OCI-LY7 (cell line): ENCODE data around the gene FAM110D. TPM values are rescaled to one million over a fixed set of nuclear protein-coding genes. Genes with fewer than 3 reads are reported as not detected.

Experiments
- BruUV-seq: library from RNA; stranded (reverse); fragments of 400-500 nt; replicated peaks from 2 replicates; lab custom pipeline; 2021; lab: Mats Ljungman, UMichigan
- CTCF ChIA-PET: fragments of 300-600 bp; sonication (Branson Sonifier 250); formaldehyde crosslinking; loops from one replicate; lab custom pipeline; 2022; ENCODE audit warnings: antibody characterized with exemption; ENCODE audit not compliant: unreplicated experiment; lab: Charles Lee
- POLR2A ChIA-PET: fragments of 300-600 bp; sonication (Branson Sonifier 250); formaldehyde crosslinking; loops from one replicate; lab custom pipeline; 2022; ENCODE audit warnings: antibody characterized with exemption; lab: Charles Lee
- DNase-seq: peaks from one replicate; pipeline ENCODE4 v3.0.0-alpha.2; 2015; ENCODE audit warnings: low spot score
- H2AFZ ChIP-seq: fragments of 200-600 bp; sonication (generic), shearing (Covaris generic); 2 replicates; pipeline ENCODE4 v1.6.1; 2014; ENCODE audit warnings: mild to moderate bottlenecking, antibody characterized with exemption, low read length, moderate library complexity
- H3K27ac ChIP-seq: fragments of 200-600 bp; sonication (generic); 2 replicates; pipeline ENCODE4 v1.5.1; 2014; ENCODE audit warnings: mixed run types, low read depth, mild to moderate bottlenecking, moderate library complexity, low read length, inconsistent platforms; ENCODE audit not compliant: poor library complexity, severe bottlenecking
- H3K36me3 ChIP-seq: fragments of 200-600 bp; sonication (generic); 2 replicates; pipeline ENCODE4 v1.6.1; 2014; ENCODE audit warnings: mild to moderate bottlenecking, antibody characterized with exemption, low read length, moderate library complexity, mixed read lengths; ENCODE audit not compliant: insufficient read depth
- H3K4me1 ChIP-seq: fragments of 200-600 bp; sonication (generic); 2 replicates; pipeline ENCODE4 v1.5.1; 2014; ENCODE audit warnings: mild to moderate bottlenecking, low read length; ENCODE audit not compliant: insufficient read depth, poor library complexity, severe bottlenecking
- H3K4me2 ChIP-seq: fragments of 200-600 bp; sonication (generic); 2 replicates; pipeline ENCODE4 v1.6.1; 2014; ENCODE audit warnings: mild to moderate bottlenecking, low read length
- H3K4me3 ChIP-seq: fragments of 200-600 bp; sonication (generic); 2 replicates; pipeline ENCODE4 v1.5.1; 2014; ENCODE audit warnings: mild to moderate bottlenecking, low read depth, low read length; ENCODE audit not compliant: poor library complexity, severe bottlenecking
- H3K79me2 ChIP-seq: fragments of 200-600 bp; sonication (generic); 2 replicates; pipeline ENCODE4 v1.6.1; 2016; ENCODE audit warnings: low read depth, mild to moderate bottlenecking, low read length, moderate library complexity, mixed read lengths; ENCODE audit not compliant: insufficient read depth
- H3K9me2 ChIP-seq: fragments of 200-600 bp; sonication (generic); 2 replicates; pipeline ENCODE4 v1.6.1; 2016; ENCODE audit warnings: mild to moderate bottlenecking, low read length, mixed read lengths; ENCODE audit not compliant: insufficient read depth
- H3K9me3 ChIP-seq: fragments of 200-600 bp; sonication (generic); 2 replicates; pipeline ENCODE4 v1.6.1; 2014; ENCODE audit warnings: mild to moderate bottlenecking, mixed run types, low read length, mixed read lengths
- H4K20me1 ChIP-seq: fragments of 200-600 bp; sonication (generic); 2 replicates; pipeline ENCODE4 v1.6.1; 2014; ENCODE audit warnings: mild to moderate bottlenecking, antibody characterized with exemption, low read length, moderate library complexity, mixed read lengths; ENCODE audit not compliant: insufficient read depth
- CTCF ChIP-seq: fragments of 200-600 bp; sonication (generic); conservative IDR thresholded peaks from 2 replicates; pipeline ENCODE4 v1.5.1; 2014; ENCODE audit warnings: mild to moderate bottlenecking, antibody characterized with exemption, low read length, moderate library complexity, mixed read lengths
- EZH2phosphoT487 ChIP-seq: fragments of 200-600 bp; sonication (generic); IDR thresholded peaks from 2 replicates; pipeline ENCODE4 v1.6.1; 2018; ENCODE audit warnings: low read depth, borderline replicate concordance, mild to moderate bottlenecking, mixed run types, antibody characterized with exemption, low read length, moderate library complexity, mixed read lengths
- intact Hi-C: fragments of 100-400 bp; cut with micrococcal nuclease; formaldehyde crosslinking; loops from one replicate; pipeline ENCODE4 v1.10.0; 2022; ENCODE audit not compliant: unreplicated experiment
- total RNA-seq, 2 experiments: library from RNA; depleted of rRNA in 1 of 2; stranded (reverse); fragments of >200 nt in 1 of 2; shearing (Covaris generic) in 1 of 2; gene quantifications; 2 replicates each; pipeline ENCODE4 v1.2.3, GENCODE V29; 2014 to 2022

The FAM110D gene
- total RNA-seq, 2 experiments from 2014 or later: 0.11 TPM; not detected in 1

GRCh38 chr1:26187882-26188281 is 29.0 kb downstream of the FAM110D start:
- intact Hi-C loops: no loop called here
- no peak for TF ChIP-seq EZH2phosphoT487
- TF ChIP-seq CTCF: no peak
- CTCF ChIA-PET: no interaction called here

GRCh38 chr1:26188477-26188876 is 29.6 kb downstream of the FAM110D start:
- H2AFZ ChIP-seq: no peak overlapping the region
- POLR2A ChIA-PET: no interaction called here
- DNase-seq: no peak
- no peak for TF ChIP-seq CTCF
- no peak for TF ChIP-seq EZH2phosphoT487
- H3K9me2 ChIP-seq: no peaks in the 10 kb centered on the region
- H3K4me3 ChIP-seq: no peak overlapping the region
- intact Hi-C loops: no loop called here
- H3K79me2 ChIP-seq: no peaks in the 10 kb centered on the region
- BruUV-seq: no TSS peak
- H4K20me1 ChIP-seq: no peaks in the 10 kb centered on the region
- H3K4me2 ChIP-seq: no peak overlapping the region
- H3K36me3 ChIP-seq: no peaks in the 10 kb centered on the region
- H3K9me3 ChIP-seq: no peaks in the 10 kb centered on the region
- H3K27ac ChIP-seq: no peak overlapping the region
- CTCF ChIA-PET: no interaction called here
- no peaks in the 10 kb centered on the region for H3K4me1 ChIP-seq

More at GRCh38 chr1:26187882-26188281, 29.0 kb downstream of the FAM110D start:
- Histone ChIP-seq H2AFZ (no peak overlapping the region), H3K4me3 (no peak overlapping the region), H3K4me2 (no peak overlapping the region), H3K27ac (no peak overlapping the region), H3K9me3 (no peaks in the 10 kb centered on the region), H3K79me2 (no peaks in the 10 kb centered on the region), H3K36me3 (no peaks in the 10 kb centered on the region), H4K20me1 (no peaks in the 10 kb centered on the region), H3K4me1 (no peaks in the 10 kb centered on the region), H3K9me2 (no peaks in the 10 kb centered on the region)
- no TSS peak for BruUV-seq
- POLR2A ChIA-PET: interaction anchor here (0.6 kb wide), 1 partner anchor 139 kb away, joined by 4 read pairs; no protein-coding TSS in a partner anchor
- no peak for DNase-seq

- Histone ChIP-seq H3K27ac (no peak overlapping the region), H3K4me3 (no peak overlapping the region)
Measured at GRCh38 chr1:26189331-26189730, 30.5 kb downstream of the FAM110D start.

More at GRCh38 chr1:26189331-26189730, 30.5 kb downstream of the FAM110D start:
- ChIA-PET POLR2A (interaction anchor here (0.7 kb wide), 1 partner anchor 15 kb away, joined by 3 read pairs; no protein-coding TSS in a partner anchor), CTCF (interaction anchor here (0.6 kb wide), 1 partner anchor 174 kb away, joined by 3 read pairs; no protein-coding TSS in a partner anchor)
- H3K9me3 ChIP-seq: no peaks in the 10 kb centered on the region
- H3K9me2 ChIP-seq: no peaks in the 10 kb centered on the region
- no peak overlapping the region for H3K4me2 ChIP-seq
- H2AFZ ChIP-seq: no peak overlapping the region
- TF ChIP-seq CTCF (no peak), EZH2phosphoT487 (no peak)
- no peaks in the 10 kb centered on the region for H4K20me1 ChIP-seq
- no peak for DNase-seq
- H3K4me1 ChIP-seq: no peaks in the 10 kb centered on the region
- H3K36me3 ChIP-seq: no peaks in the 10 kb centered on the region
- no peaks in the 10 kb centered on the region for H3K79me2 ChIP-seq
- intact Hi-C loops: no loop called here
- no TSS peak for BruUV-seq
